H1 (cell line): Measurements from ENCODE around the gene CISH. TPM values are rescaled to one million over a fixed set of nuclear protein-coding genes. Genes with fewer than 3 reads are reported as not detected.

Experiments used
- CTCF ChIA-PET: fragments of 300-600 bp; sonication (Branson Sonifier 250); formaldehyde crosslinking; loops from one replicate; lab custom pipeline; 2021; ENCODE audit not compliant: partially characterized antibody; lab: Charles Lee
- POLR2A ChIA-PET: fragments of 300-600 bp; sonication (Branson Sonifier 250); formaldehyde crosslinking; loops from one replicate; lab custom pipeline; 2021; ENCODE audit warnings: inconsistent platforms; ENCODE audit not compliant: partially characterized antibody; lab: Charles Lee
- DNase-seq, 2 experiments: peaks; one replicate each; pipeline versions ENCODE4 v3.0.0 to v3.0.0-alpha.2; 2010 to 2022; ENCODE audit warnings: low spot score in 2 of 2, low read depth in 1 of 2, mixed read lengths in 1 of 2
- FAIRE-seq: peaks from 2 replicates; lab custom pipeline; 2011; peaks lifted over from hg19 to GRCh38; lab: Jason Lieb, UNC
- H2AFZ ChIP-seq: 2 replicates; pipeline ENCODE4 v1.8.1; 2012; ENCODE audit warnings: low read length, inconsistent platforms
- H2AK5ac ChIP-seq: 2 replicates; pipeline ENCODE4 v1.6.1; 2013; ENCODE audit warnings: low read depth, low read length
- H2BK120ac ChIP-seq: replicated peaks from 2 replicates; pipeline ENCODE3; 2013; ENCODE audit warnings: low read depth, low read length, inconsistent platforms
- H2BK12ac ChIP-seq: 2 replicates; pipeline ENCODE4 v1.6.1; 2013; ENCODE audit warnings: low read depth, low read length
- H2BK15ac ChIP-seq: 2 replicates; pipeline ENCODE4 v1.6.1; 2013; ENCODE audit warnings: low read length
- H2BK20ac ChIP-seq: 2 replicates; pipeline ENCODE4 v1.6.1; 2013; ENCODE audit warnings: low read length
- H2BK5ac ChIP-seq: 2 replicates; pipeline ENCODE4 v1.6.1; 2013; ENCODE audit warnings: low read depth, low read length
- H3K14ac ChIP-seq: 2 replicates; pipeline ENCODE4 v1.6.1; 2013; ENCODE audit warnings: inconsistent platforms; ENCODE audit not compliant: insufficient read length
- H3K18ac ChIP-seq: 2 replicates; pipeline ENCODE4 v1.6.1; 2013; ENCODE audit warnings: low read length; ENCODE audit errors: extremely low read depth
- H3K23ac ChIP-seq: 2 replicates; pipeline ENCODE4 v1.6.1; 2013; ENCODE audit warnings: inconsistent platforms; ENCODE audit not compliant: insufficient read length
- H3K23me2 ChIP-seq: 2 replicates; pipeline ENCODE4 v1.6.1; 2013; ENCODE audit warnings: low read depth, low read length
- H3K27ac ChIP-seq: 2 replicates; pipeline ENCODE4 v1.6.1; 2011; ENCODE audit warnings: low read depth, low read length, inconsistent platforms
- H3K27me3 ChIP-seq, 4 experiments: replicated peaks in 1 of 4; 1 replicate in 1 of 4; 2 replicates in 3 of 4; pipeline versions ENCODE4 v1.6.1 to v1.8.1; 2011 to 2013; ENCODE audit warnings: low read length in 3 of 4, mild to moderate bottlenecking in 3 of 4, inconsistent platforms in 2 of 4, mixed read lengths in 2 of 4, moderate library complexity in 1 of 4; ENCODE audit not compliant: control insufficient read depth in 3 of 4, insufficient read depth in 3 of 4; ENCODE audit errors: extremely low read depth in 1 of 4
- H3K36me3 ChIP-seq, 4 experiments: 2 replicates each; pipeline versions ENCODE4 v1.6.1 to v1.8.1; 2011 to 2013; ENCODE audit warnings: mild to moderate bottlenecking in 4 of 4, low read length in 3 of 4, moderate library complexity in 2 of 4, control low read depth in 1 of 4, inconsistent platforms in 1 of 4; ENCODE audit not compliant: insufficient read depth in 4 of 4, control insufficient read depth in 2 of 4
- H3K4ac ChIP-seq: replicated peaks from 2 replicates; pipeline ENCODE3; 2013; ENCODE audit warnings: low read length, low read depth, mixed read lengths, inconsistent platforms; ENCODE audit not compliant: insufficient read length
- H3K4me1 ChIP-seq, 4 experiments: replicated peaks in 1 of 4; 1 replicate in 1 of 4; 2 replicates in 3 of 4; pipeline versions ENCODE4 v1.6.1 to v1.8.1; 2011 to 2013; ENCODE audit warnings: low read length in 3 of 4, inconsistent platforms in 2 of 4, mixed read lengths in 1 of 4; ENCODE audit not compliant: insufficient read depth in 4 of 4, control insufficient read depth in 3 of 4
- H3K4me2 ChIP-seq, 2 experiments: 2 replicates each; pipeline versions ENCODE4 v1.6.1 to v1.8.1; 2011 to 2013; ENCODE audit warnings: low read depth in 2 of 2, low read length in 2 of 2, control low read depth in 1 of 2, inconsistent platforms in 1 of 2, mild to moderate bottlenecking in 1 of 2; ENCODE audit not compliant: insufficient read depth in 1 of 2
- H3K4me3 ChIP-seq, 4 experiments: fragments of 200-600, 300-600 bp in 1 of 4; sonication (generic), shearing (Covaris generic), sonication (Bioruptor Twin) in 1 of 4; 2 replicates each; pipeline versions ENCODE4 v1.5.1 to v1.8.1; 2011 to 2016; ENCODE audit warnings: low read length in 4 of 4, low read depth in 3 of 4, control low read depth in 2 of 4, inconsistent platforms in 2 of 4, mild to moderate bottlenecking in 2 of 4, mixed read lengths in 1 of 4, moderate library complexity in 1 of 4; ENCODE audit not compliant: insufficient read depth in 2 of 4; ENCODE audit errors: extremely low read depth in 1 of 4
- H3K56ac ChIP-seq: replicated peaks from 2 replicates; pipeline ENCODE3; 2013; ENCODE audit warnings: low read depth, mild to moderate bottlenecking, mixed read lengths, low read length, inconsistent platforms; ENCODE audit not compliant: insufficient read length
- H3K79me1 ChIP-seq: 2 replicates; pipeline ENCODE4 v1.6.1; 2013; ENCODE audit warnings: low read depth, low read length, control low read depth
- H3K79me2 ChIP-seq, 2 experiments: 2 replicates each; pipeline versions ENCODE4 v1.6.1 to v1.8.1; 2012 to 2013; ENCODE audit warnings: low read length in 2 of 2, mild to moderate bottlenecking in 2 of 2, inconsistent platforms in 1 of 2; ENCODE audit not compliant: insufficient read depth in 2 of 2, control insufficient read depth in 1 of 2
- H3K9ac ChIP-seq, 4 experiments: replicated peaks in 1 of 4; 1 replicate in 1 of 4; 2 replicates in 3 of 4; pipeline versions ENCODE4 v1.6.1 to v1.8.1; 2011 to 2013; ENCODE audit warnings: low read depth in 3 of 4, low read length in 3 of 4, control low read depth in 2 of 4, mild to moderate bottlenecking in 2 of 4, moderate library complexity in 2 of 4, inconsistent platforms in 1 of 4; ENCODE audit errors: extremely low read depth in 1 of 4
- H3K9me3 ChIP-seq, 2 experiments: 2 replicates each; pipeline versions ENCODE4 v1.6.1 to v1.8.1; 2012 to 2013; ENCODE audit warnings: mild to moderate bottlenecking in 2 of 2, moderate library complexity in 2 of 2, control low read depth in 1 of 2, inconsistent platforms in 1 of 2, low read depth in 1 of 2, low read length in 1 of 2, mixed read lengths in 1 of 2; ENCODE audit not compliant: insufficient read depth in 2 of 2
- H4K20me1 ChIP-seq, 2 experiments: replicated peaks in 1 of 2; 2 replicates each; pipeline versions ENCODE3 to v1.8.1; 2011 to 2013; ENCODE audit warnings: inconsistent platforms in 2 of 2, low read length in 2 of 2, mild to moderate bottlenecking in 1 of 2; ENCODE audit not compliant: insufficient read depth in 2 of 2, control insufficient read depth in 1 of 2
- H4K5ac ChIP-seq: 2 replicates; pipeline ENCODE4 v1.6.1; 2013; ENCODE audit warnings: low read length, low read depth, mixed read lengths, inconsistent platforms; ENCODE audit not compliant: insufficient read length
- H4K8ac ChIP-seq: 2 replicates; pipeline ENCODE4 v1.8.0; 2013; ENCODE audit warnings: mild to moderate bottlenecking, moderate library complexity, low read length, inconsistent platforms; ENCODE audit not compliant: insufficient read depth; ENCODE audit errors: extremely low read depth
- H4K91ac ChIP-seq: replicated peaks from 2 replicates; pipeline ENCODE3; 2013; ENCODE audit warnings: low read length, mixed read lengths, inconsistent platforms; ENCODE audit not compliant: insufficient read length
- CTCF ChIP-seq, 3 experiments: IDR thresholded peaks; 1 replicate in 2 of 3; 2 replicates in 1 of 3; pipeline versions ENCODE4 v1.5.1 to v1.6.1; 2011; ENCODE audit warnings: low read length in 3 of 3, mild to moderate bottlenecking in 3 of 3, inconsistent platforms in 2 of 3, low read depth in 1 of 3, moderate library complexity in 1 of 3; ENCODE audit not compliant: insufficient read depth in 1 of 3; ENCODE audit errors: control extremely low read depth in 1 of 3
- FOSL1 ChIP-seq: IDR thresholded peaks from 2 replicates; pipeline ENCODE4 v1.6.1; 2011; ENCODE audit warnings: mild to moderate bottlenecking, low read depth, low read length, moderate library complexity; ENCODE audit not compliant: insufficient read depth
- HDAC6 ChIP-seq: IDR thresholded peaks from one replicate; pipeline ENCODE4 v1.7.1; 2012; ENCODE audit warnings: low read depth, mild to moderate bottlenecking, inconsistent platforms, low read length, moderate library complexity
- JUN ChIP-seq: IDR thresholded peaks from 2 replicates; pipeline ENCODE4 v1.6.1; 2011; ENCODE audit warnings: low read depth, mild to moderate bottlenecking, improper control_type of control experiment, low read length
- KDM4A ChIP-seq: IDR thresholded peaks from one replicate; pipeline ENCODE4 v1.7.1; 2012; ENCODE audit warnings: low read depth, mild to moderate bottlenecking, moderate library complexity, low read length, inconsistent platforms; ENCODE audit not compliant: severe bottlenecking
- KDM5A ChIP-seq: fragments of 200-600 bp; IDR thresholded peaks from 2 replicates; pipeline ENCODE4 v1.7.1; 2012; ENCODE audit warnings: mild to moderate bottlenecking, low read length, inconsistent platforms, mixed read lengths
- NRF1 ChIP-seq: IDR thresholded peaks from 2 replicates; pipeline ENCODE4 v1.6.1; 2011; ENCODE audit warnings: mild to moderate bottlenecking, low read depth, low read length, improper control_type of control experiment
- SP2 ChIP-seq: IDR thresholded peaks from 2 replicates; pipeline ENCODE4 v1.6.1; 2012; ENCODE audit warnings: mild to moderate bottlenecking, low read length, inconsistent platforms
- TAF7 ChIP-seq: optimal IDR thresholded peaks from 2 replicates; pipeline ENCODE3; 2011; ENCODE audit warnings: low read depth, mild to moderate bottlenecking, inconsistent platforms, low read length, moderate library complexity, borderline replicate concordance
- TBP ChIP-seq: IDR thresholded peaks from 2 replicates; pipeline ENCODE4 v1.6.1; 2011; ENCODE audit warnings: low read depth, low read length, improper control_type of control experiment
- ZNF274 ChIP-seq: IDR thresholded peaks from 2 replicates; pipeline ENCODE4 v1.7.0; 2012; ENCODE audit warnings: low read length, borderline replicate concordance; ENCODE audit errors: extremely low read depth
- WGBS, 2 experiments: shearing (Covaris generic) in 1 of 2; methylation state at CpG; one replicate each; pipeline versions ENCODE4 v1.1.6 to v1.1.7; 2013 to 2015; ENCODE audit warnings: low lambda C conversion rate in 2 of 2, mixed read lengths in 2 of 2, inconsistent platforms in 1 of 2, low coverage in 1 of 2, missing lambda C conversion rate in 1 of 2; ENCODE audit not compliant: insufficient replicate concordance in 2 of 2, insufficient coverage in 1 of 2, insufficient read length in 1 of 2; ENCODE audit errors: extremely low coverage in 1 of 2, missing lambda C conversion rate in 1 of 2; 5-methylcytosine and 5-hydroxymethylcytosine counted together
- polyA plus RNA-seq, 7 experiments: library from polyadenylated mRNA; depleted of rRNA in 3 of 7; stranded (reverse) in 5 of 7; unstranded in 2 of 7; fragments of >200 nt in 5 of 7; fragments of 200-250 nt in 2 of 7; gene quantifications; 1 replicate in 5 of 7; 2 replicates in 1 of 7; 4 replicates in 1 of 7; pipeline versions ENCODE4 v1.2.1 to v1.2.3, GENCODE V29; 2011 to 2013; ENCODE audit warnings: missing spikeins in 2 of 7, mixed read lengths in 2 of 7
- total RNA-seq: library from RNA; stranded (reverse); fragmentation: NEBNext Ultra II Directional; extraction: Animal tissue kit (Norgen Biotek cat#: 25700); gene quantifications from 2 replicates; pipeline ENCODE4 v1.2.1, GENCODE V29; 2021

The CISH gene
- total and polyA plus RNA-seq, 2 of the 8 experiments (the other 6 are each of a cell fraction or from before 2014, with no cell fraction given) = 1.9 to 2.2 TPM

- WGBS, 2 experiments = 91% methylated on average over 6 of the region's 6 CpGs; no CpG with 5 or more reads in 1 of the 2 experiments
- H4K20me1 ChIP-seq = peaks cover 0 to 2% of the 10 kb centered on the region in 2 experiments
Measured at GRCh38 chr3:50587373-50587772, 24.2 kb downstream of the CISH start.

More at GRCh38 chr3:50587373-50587772, 24.2 kb downstream of the CISH start:
- H2AFZ ChIP-seq = no peak overlapping the region
- H3K4me2 ChIP-seq = no peak overlapping the region
- H2BK5ac ChIP-seq = no peak overlapping the region
- H3K23me2 ChIP-seq = no peaks in the 10 kb centered on the region
- H3K4me1 ChIP-seq = no peaks in the 10 kb centered on the region
- no peak for DNase-seq
- H3K27me3 ChIP-seq = peaks cover 0 to 2% (median 0%) of the 10 kb centered on the region in 4 experiments; a peak in 1 of 7 replicates
- no peak overlapping the region for H3K18ac ChIP-seq
- ChIA-PET POLR2A (interaction anchor here (0.8 to 3.1 kb wide), 5 partner anchors 9 to 53 kb away, joined by 3 to 9 read pairs (median 3); no protein-coding TSS in a partner anchor), CTCF (interaction anchor here (0.6 to 11.1 kb wide), 5 partner anchors 11 to 800 kb away, joined by 3 to 233 read pairs (median 9); partner anchors contain the start of genes CISH, HEMK1 and MAPKAPK3)
- no peak for FAIRE-seq
- H3K14ac ChIP-seq = no peak overlapping the region
- H4K8ac ChIP-seq = no peak overlapping the region
- no peak overlapping the region for H2AK5ac ChIP-seq
- H3K9ac ChIP-seq = no peak overlapping the region; a peak in 1 of 7 replicates
- no peaks in the 10 kb centered on the region for H3K79me2 ChIP-seq
- no peak overlapping the region for H2BK12ac ChIP-seq
- H2BK15ac ChIP-seq = no peak overlapping the region
- H3K4me3 ChIP-seq = no peak overlapping the region
- H3K27ac ChIP-seq = no peak overlapping the region
- no peak overlapping the region for H3K56ac ChIP-seq
- H2BK20ac ChIP-seq = no peak overlapping the region
- H4K5ac ChIP-seq = no peak overlapping the region
- no peak overlapping the region for H4K91ac ChIP-seq
- TF ChIP-seq TAF7 (no peak), ZNF274 (no peak), NRF1 (no peak), FOSL1 (no peak), KDM4A (no peak), HDAC6 (no peak), TBP (no peak), CTCF (IDR thresholded peaks at IDR 0.05; ENCODE audit: control extremely low read depth in 1 of 3, insufficient read depth in 1 of 3, low read depth in 1 of 3, low read length in 3 of 3) (no peak), JUN (no peak), KDM5A (no peak), SP2 (no peak)
- no peak overlapping the region for H3K23ac ChIP-seq
- no peaks in the 10 kb centered on the region for H3K36me3 ChIP-seq
- no peak overlapping the region for H3K4ac ChIP-seq
- no peak overlapping the region for H2BK120ac ChIP-seq
- H3K9me3 ChIP-seq = no peaks in the 10 kb centered on the region
- H3K79me1 ChIP-seq = no peaks in the 10 kb centered on the region
